ENCODE data around the gene VWDE.
A peak's percentile ranks its signal among the peaks of the same experiment; 100 is the strongest.
"Not testable (repeated sequence)": the region's sequence is repeated elsewhere in the genome, so short reads cannot be mapped to it uniquely, and the experiment has no call there.

Gene VWDE

DNA sequence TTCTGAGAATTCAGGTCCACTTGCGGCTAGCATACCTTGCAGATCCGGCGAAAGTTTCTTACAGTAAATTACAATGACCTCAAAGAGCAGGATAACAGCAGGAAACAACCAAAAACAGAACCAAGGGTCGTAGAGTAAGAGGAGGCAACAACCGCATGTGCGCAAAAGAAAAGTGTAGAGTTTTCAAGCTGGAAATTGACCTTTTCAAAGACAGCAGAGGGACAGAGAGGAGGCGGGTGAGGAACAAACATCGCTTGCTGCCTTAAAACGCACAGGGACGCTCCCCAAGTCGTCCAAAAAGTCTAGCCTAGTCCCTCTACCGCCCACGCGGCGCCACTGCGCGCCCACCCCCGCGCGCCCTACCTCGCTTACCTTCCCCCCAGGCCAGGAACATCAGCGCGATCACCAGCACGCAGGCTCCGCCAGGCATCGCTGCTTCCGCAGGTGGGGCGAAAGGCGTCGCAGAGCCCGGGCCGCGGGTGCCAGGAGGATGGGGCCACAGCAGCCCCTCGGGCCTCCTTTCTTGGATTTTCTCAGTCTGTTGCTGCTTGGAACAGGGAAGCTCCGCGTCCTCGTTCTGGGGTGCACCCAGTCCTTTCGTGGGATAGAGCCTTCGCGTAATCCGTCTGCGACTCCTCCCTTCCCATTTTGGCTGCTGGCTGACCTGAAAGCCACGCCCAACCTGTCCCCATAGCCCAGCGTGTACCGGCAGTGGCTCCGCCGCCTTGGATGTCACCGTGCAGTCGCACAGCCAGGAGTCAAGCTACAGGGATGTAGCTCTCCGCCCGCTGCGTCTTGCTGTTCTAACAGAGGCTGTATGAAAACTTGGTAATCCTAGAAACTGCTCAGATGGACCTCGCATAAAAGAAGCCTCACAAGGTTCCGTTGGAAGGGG lies at the start of gene VWDE:
VWDE (minus strand) TSS at position 579 of the 895 bp plus-strand sequence; CDS start at position 430, 149 bp downstream.
- peak; percentile 13 for DNase-seq (ENCODE audit: low read depth)

DNA sequence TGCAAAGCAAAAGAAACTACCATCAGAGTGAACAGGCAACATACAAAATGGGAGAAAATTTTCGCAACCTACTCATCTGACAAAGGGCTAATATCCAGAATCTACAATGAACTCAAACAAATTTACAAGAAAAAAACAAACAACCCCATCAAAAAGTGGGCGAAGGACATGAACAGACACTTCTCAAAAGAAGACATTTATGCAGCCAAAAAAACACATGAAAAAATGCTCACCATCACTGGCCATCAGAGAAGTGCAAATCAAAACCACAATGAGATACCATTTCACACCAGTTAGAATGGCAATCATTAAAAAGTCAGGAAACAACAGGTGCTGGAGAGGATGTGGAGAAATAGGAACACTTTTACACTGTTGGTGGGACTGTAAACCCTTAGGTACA lies 49.5 kb upstream of the VWDE start:
- not testable (repeated sequence) for DNase-seq (ENCODE audit: low read depth)

GRCh38 chr7:12450615-12451014 lies 47.0 kb upstream of the VWDE start:
- DNase-seq (ENCODE audit: low read depth), result no peak

DNA sequence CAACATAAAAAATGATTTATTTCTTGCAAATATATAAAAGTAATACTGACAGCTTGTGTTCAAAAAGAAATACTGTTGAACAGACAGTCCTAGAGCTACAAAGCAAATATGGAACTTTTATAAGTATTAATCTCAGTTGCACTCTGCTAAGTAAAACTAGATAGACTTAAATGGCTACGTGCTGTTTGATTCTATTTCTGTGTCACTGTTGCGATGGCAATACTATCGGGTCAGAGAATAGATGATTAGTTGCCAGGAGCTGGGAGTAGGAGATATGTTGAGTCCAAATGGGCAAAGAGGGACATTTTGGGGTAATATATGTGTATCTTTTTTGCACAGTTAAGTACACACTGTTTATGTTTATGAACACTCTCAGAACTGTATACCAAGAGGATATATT lies 41.1 kb upstream of the VWDE start:
- DNase-seq (ENCODE audit: low read depth), result no peak

DNA sequence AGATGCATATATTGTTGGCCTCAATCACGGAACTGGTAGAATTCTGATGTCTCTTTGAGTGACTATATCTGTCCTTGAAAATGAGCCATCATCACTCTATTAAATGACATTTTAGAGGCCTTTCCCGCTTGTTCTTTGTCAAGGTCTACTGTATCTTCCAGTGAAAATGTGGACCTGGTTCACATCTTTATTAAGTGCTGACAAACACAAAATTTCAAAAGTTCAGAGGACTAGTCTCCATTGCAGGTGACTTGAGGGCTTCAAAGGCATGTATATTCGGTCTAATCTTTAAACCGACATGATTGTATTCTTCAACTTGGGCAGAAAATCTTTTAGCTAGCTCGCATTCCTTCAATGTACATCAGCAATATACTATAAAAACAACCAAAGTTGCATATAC lies 36.6 kb upstream of the VWDE start:
- no peak for DNase-seq (ENCODE audit: low read depth)

GRCh38 chr7:12436896-12437535 lies 33.4 kb upstream of the VWDE start:
- DNase-seq (ENCODE audit: low read depth), result no peak

- no peak for DNase-seq (ENCODE audit: low read depth)
Measured at GRCh38 chr7:12436126-12436525, 32.5 kb upstream of the VWDE start.

- DNase-seq (ENCODE audit: low read depth), result no peak
Measured at GRCh38 chr7:12434012-12434642, 30.5 kb upstream of the VWDE start.

DNA sequence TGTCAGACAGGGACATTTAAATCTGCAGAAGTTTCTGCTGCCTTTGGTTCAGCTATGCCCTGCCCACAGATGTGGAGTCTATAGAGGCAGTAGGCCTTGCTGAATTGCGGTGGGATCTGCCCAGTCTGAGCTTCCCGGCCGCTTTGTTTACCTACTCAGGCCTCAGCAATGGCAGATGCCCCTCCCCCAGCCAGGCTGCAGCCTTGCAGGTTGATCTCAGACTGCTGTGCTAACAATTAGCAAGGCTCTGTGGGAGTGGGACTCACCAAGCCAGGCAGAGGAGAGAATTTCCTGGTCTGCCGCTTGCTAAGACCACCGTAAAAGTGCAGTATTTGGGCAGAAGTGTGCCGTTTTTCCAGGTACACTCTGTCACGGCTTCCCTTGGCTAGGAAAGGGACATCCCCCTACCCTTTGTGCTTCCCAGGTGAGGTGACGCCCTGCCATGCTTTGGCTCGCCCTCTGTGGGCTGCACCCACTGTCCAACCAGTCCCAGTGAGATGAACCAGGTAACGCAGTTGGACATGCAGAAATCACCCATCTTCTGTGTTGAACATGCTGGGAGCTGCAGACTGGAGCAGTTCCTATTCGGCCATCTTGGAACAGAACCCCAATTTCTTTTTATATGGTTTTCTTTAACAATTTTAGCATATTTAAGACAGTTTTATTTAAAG lies 28.4 kb upstream of the VWDE start:
- DNase-seq (ENCODE audit: low read depth), result no peak

DNA sequence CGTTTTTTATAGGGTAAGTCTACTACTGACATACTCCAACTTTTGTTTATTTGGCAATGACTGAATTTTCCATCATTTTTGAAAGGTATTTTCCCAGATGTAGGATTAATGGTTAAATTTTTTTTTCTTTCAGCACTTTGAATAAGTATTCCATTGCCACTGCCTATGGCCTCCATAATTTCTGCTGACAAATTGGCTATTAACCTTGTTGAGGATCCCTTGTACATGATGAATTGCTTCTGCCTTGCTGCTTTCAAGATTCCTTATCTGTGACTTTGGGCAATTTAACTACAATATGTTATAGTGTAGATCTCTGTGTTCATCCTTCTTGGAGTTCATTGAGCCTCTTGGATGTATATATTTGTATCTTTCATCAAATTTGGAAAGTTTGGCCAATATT lies 21.6 kb upstream of the VWDE start:
- no peak for DNase-seq (ENCODE audit: low read depth)

DNA sequence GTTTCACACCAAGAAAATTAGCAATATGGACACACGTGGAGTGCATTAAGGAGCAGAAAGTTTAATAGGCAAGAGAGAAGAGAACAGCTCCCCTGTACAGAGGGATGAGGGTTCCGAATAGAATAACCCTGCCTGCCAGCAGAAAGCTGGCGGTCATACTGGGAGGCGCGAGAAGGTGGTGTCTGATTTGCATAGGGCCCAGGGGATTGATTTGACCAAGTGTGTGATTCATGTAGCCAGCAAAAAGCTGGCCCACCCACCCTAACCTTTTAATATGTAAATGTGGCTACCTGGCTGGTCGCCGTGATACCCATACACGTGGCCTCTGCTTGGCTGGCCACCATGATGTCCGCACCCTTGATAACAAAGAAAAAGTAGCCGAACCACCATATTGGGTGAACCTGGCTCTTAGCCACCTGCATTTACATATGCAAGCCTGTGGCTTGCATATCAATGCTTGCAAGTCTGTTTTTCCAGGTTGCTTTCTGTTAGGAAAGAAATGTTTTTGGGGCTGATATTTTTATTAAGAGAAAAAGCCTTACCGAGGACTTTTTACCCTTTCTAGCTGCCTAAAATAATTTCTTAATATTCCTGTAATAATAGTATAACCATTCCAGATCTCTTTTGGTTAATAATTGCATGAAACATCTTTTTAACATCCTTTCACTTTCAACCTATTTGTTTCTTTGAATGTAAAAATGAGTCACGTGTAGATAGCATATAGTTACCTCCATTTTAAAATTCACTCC lies 20.5 kb upstream of the VWDE start:
- no peak for DNase-seq (ENCODE audit: low read depth)

- DNase-seq (ENCODE audit: low read depth), result no peak
Measured at GRCh38 chr7:12423355-12423996, 19.8 kb upstream of the VWDE start.

DNA sequence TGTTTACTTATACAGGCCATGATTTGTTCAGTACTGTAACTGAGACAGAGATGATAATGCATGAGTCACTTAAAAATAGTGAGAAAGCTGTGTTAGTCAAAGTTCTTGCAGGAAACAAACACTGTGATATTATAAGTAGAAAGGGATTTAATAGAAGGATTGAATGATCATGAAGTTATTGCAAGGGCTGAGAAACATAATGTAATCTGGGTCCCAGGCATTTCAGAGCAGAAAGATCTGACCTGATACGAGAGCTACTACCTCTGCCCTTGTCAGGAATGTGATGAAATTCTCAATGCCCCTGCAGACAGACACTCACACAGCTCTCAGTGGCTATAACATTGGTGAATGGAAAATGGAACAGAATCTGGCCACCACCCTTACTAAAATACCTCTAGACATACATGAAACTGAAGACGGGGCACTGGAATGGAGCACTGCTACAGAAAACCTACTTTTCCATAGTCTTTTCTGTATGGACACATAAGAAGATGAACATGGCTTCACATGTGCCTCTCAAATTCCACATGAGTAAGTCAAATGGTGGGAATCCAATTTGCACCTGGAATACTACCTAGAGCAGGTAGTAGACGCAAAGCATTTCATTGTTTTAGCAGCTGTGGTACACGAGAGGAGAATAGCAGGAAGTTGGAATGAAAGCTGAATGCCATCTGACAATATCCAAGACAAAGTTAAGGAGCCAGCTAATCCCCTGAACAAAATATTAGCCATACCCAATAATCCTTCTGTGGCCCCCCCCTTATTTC lies 19.1 kb upstream of the VWDE start:
- DNase-seq (ENCODE audit: low read depth), result no peak

DNA sequence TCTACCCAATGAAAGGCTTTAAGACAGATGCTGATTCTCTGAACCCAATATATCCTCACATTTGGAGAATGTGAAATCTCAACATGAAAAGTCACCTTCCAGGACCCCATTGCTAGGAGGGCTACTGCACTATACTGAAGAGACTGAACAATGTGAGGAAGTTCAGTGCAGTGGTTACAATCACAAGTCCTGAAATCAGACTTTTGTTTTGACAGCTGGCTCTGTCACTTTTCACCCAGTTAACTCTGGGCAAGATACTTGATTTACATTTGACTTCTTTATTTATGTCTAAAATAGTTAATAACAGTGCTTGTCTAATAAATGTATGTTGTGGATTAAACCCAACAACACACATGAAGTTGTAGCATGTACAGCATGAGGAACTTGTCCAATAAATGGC lies 14.8 kb upstream of the VWDE start:
- DNase-seq (ENCODE audit: low read depth), result no peak

GRCh38 chr7:12415072-12415471 lies 11.4 kb upstream of the VWDE start:
- DNase-seq (ENCODE audit: low read depth), result no peak

GRCh38 chr7:12412407-12412806 lies 8.7 kb upstream of the VWDE start:
- no peak for DNase-seq (ENCODE audit: low read depth)

DNA sequence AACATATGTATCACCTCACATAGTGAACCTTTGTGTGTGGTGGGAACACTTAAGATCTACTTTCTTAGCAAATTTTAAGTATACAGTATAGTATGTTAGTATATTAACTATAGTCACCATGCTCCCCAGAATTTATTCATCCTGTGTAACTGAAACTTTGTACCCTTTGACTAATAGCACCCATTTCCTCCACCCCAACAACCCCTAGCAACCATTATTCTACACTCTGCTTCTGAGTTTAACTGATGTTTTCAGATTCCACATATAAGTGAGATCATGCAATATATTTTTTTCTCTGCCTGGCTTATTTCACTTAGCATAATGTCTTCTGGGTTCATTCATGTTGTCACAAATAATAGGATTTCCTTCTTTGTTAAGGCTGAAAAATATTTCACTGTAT lies 6.9 kb upstream of the VWDE start:
- no peak for DNase-seq (ENCODE audit: low read depth)

DNA sequence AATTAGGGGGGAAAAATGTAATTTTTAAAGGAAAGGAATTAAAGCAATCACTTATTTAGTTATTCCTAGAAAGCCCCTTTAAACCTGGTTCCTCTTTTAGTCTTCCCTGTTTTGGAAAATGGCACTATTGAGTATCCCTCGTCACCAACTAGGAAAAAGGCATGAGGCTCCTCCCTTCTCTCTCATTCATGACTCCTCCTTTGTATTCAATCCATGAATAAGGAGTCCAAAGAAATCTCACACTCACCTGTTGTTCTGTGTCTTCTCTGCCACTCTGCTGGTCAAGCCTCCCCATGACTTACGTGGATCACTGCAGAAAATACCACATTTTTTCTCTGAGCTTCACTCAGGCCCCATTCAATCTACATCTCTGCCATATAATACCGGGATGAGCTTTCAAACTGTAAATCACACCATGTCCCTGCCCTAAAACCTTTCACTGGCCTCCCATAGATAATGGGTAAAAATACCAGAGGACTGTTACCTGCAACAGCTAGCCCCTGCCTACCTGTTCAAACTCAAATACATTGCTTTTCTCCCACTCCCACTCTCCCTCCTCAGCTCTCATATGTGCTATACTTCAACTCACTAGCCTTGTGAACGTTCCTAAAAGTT lies 5.5 kb upstream of the VWDE start:
- DNase-seq (ENCODE audit: low read depth), result no peak

DNA sequence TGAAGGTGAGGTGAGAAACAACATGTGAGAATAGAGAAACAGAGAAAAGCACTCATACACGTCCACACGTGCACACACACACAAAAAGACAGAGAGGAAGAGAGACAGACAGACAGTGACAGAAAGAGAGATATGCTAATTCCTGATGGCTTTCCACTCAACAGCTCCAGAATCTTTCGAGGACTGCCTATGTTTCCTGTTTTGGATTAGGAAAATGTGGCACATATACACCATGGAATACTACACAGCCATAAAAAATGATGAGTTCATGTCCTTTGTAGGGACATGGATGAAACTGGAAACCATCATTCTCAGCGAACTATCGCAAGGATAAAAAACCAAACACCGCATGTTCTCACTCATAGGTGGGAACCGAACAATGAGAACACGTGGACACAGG lies 4.0 kb upstream of the VWDE start:
- DNase-seq (ENCODE audit: low read depth), result not testable (repeated sequence)

GRCh38 chr7:12402365-12402725 lies 1.3 kb downstream of the VWDE start:
- no peak for DNase-seq (ENCODE audit: low read depth)

Data from activated T-helper 1 cell treated with Interleukin-2 at 50 U/mL for 16 hours (primary cell).